Measurements from ENCODE around the gene PLD2.
A peak's percentile ranks its signal among the peaks of the same experiment; 100 is the strongest.

The PLD2 gene

GRCh38 chr17:4806777-4807604 is at the start of gene PLD2:
Gene PLD2 (plus strand): TSS chr17:4807152. CDS start chr17:4807773, 621 bp downstream.
- peak; percentile 95 for DNase-seq

GRCh38 chr17:4759776-4760236 is 47.1 kb upstream of the PLD2 start:
- no peak for DNase-seq

- DNase-seq: no peak
These were observed 42.4 kb upstream of the PLD2 start for GRCh38 chr17:4764595-4764994.

- no peak for DNase-seq
These were observed 40.8 kb upstream of the PLD2 start for GRCh38 chr17:4766201-4766600.

GRCh38 chr17:4766723-4767122 is 40.2 kb upstream of the PLD2 start:
- DNase-seq: no peak

GRCh38 chr17:4768298-4768697 is 38.7 kb upstream of the PLD2 start:
- no peak for DNase-seq

GRCh38 chr17:4769628-4770027 is 37.3 kb upstream of the PLD2 start:
- DNase-seq: no peak

- no peak for DNase-seq
These were observed 35.3 kb upstream of the PLD2 start, which contains the start of gene TM4SF5 for GRCh38 chr17:4771519-4772234. Gene TM4SF5 (plus strand): TSS chr17:4771886. CDS start chr17:4771923, 37 bp downstream.

GRCh38 chr17:4772235-4772613 is 34.7 kb upstream of the PLD2 start:
- DNase-seq: peak; percentile 45

- DNase-seq: no peak
These were observed 28.8 kb upstream of the PLD2 start for GRCh38 chr17:4777969-4778760.

GRCh38 chr17:4780325-4780955 is 26.5 kb upstream of the PLD2 start:
- DNase-seq: no peak

GRCh38 chr17:4782652-4783051 is 24.3 kb upstream of the PLD2 start:
- peak; percentile 74 for DNase-seq

- peak; percentile 56 for DNase-seq
These were observed 21.4 kb upstream of the PLD2 start for GRCh38 chr17:4785311-4786105.

GRCh38 chr17:4786106-4786511 is 20.8 kb upstream of the PLD2 start, which contains the start of gene VMO1:
Gene VMO1 (minus strand): TSS chr17:4786364. CDS start chr17:4786352, 12 bp downstream.
- DNase-seq: peak; percentile 95

GRCh38 chr17:4786516-4786915 is 20.4 kb upstream of the PLD2 start:
- DNase-seq: no peak

- no peak for DNase-seq
These were observed 18.7 kb upstream of the PLD2 start for GRCh38 chr17:4788159-4788806.

- DNase-seq: peak; percentile 55
These were observed 17.9 kb upstream of the PLD2 start, which contains the start of gene GLTPD2 for GRCh38 chr17:4788807-4789700. Gene GLTPD2 (plus strand): TSS chr17:4788964. CDS start chr17:4789012, 48 bp downstream.

GRCh38 chr17:4789701-4789950 is 17.3 kb upstream of the PLD2 start:
- no peak for DNase-seq

- peak; percentile 92 for DNase-seq
These were observed 16.8 kb upstream of the PLD2 start for GRCh38 chr17:4789951-4790704.

- no peak for DNase-seq
These were observed 16.3 kb upstream of the PLD2 start for GRCh38 chr17:4790705-4791088.

Data from NCI-H82 (cell line).